ENCODE measurements around the gene LRRK1.
A peak's percentile ranks its signal among the peaks of the same experiment; 100 is the strongest.

The LRRK1 gene

DNA sequence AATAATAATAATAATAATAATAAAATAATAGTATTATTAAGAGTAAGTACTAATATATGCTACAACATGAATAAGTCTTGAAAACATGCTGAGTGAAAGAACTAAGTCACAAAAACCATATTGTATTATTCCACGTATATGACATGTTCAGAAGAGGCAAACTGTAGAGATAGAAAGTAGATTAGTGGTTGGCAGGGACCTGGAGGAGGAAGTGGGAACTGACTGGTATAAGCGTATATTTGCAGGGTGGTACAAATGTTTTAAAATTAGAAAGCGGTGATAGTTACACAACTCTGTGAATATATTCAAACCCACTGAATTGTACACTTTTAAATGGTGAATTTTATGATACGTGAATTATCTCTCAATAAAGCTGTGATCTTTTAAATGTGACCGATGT, 32.8 kb downstream of the LRRK1 start:
- ChIA-PET POLR2A (no interaction called here), CTCF (no interaction called here)
- peak in 1 of 3 donors; percentile 30 for DNase-seq
- Histone ChIP-seq H3K27ac (ENCODE audit: insufficient read depth in 1 of 2, low read depth in 1 of 2, low read length in 2 of 2, poor library complexity in 1 of 2, severe bottlenecking in 2 of 2) (no peak overlapping the region), H3K27me3 (replicated peaks in 2 of 5; ENCODE audit: control insufficient read depth in 4 of 5, insufficient read depth in 5 of 5, low read length in 4 of 5) (no peaks in the 10 kb centered on the region), H3K9me3 (ENCODE audit: control extremely low read depth in 1 of 5, control insufficient read depth in 4 of 5, insufficient read depth in 2 of 5, low read depth in 1 of 5, low read length in 4 of 5) (peaks cover 0 to 2% (median 0%) of the 10 kb centered on the region in 5 experiments), H3K4me3 (ENCODE audit: control insufficient read depth in 1 of 7, extremely low read depth in 1 of 7, insufficient read depth in 4 of 7, low read depth in 2 of 7, low read length in 6 of 7) (no peak overlapping the region), H3K4me1 (ENCODE audit: control extremely low read depth in 1 of 4, control insufficient read depth in 4 of 4, insufficient read depth in 4 of 4, low read length in 3 of 4) (peaks cover 0 to 4% (median 0%) of the 10 kb centered on the region in 4 experiments), H3K36me3 (ENCODE audit: control insufficient read depth in 4 of 4, insufficient read depth in 4 of 4, low read length in 3 of 4) (no peaks in the 10 kb centered on the region)
- WGBS (ENCODE audit: insufficient coverage), result 100% methylated on average over 1 of the region's 5 CpGs

DNA sequence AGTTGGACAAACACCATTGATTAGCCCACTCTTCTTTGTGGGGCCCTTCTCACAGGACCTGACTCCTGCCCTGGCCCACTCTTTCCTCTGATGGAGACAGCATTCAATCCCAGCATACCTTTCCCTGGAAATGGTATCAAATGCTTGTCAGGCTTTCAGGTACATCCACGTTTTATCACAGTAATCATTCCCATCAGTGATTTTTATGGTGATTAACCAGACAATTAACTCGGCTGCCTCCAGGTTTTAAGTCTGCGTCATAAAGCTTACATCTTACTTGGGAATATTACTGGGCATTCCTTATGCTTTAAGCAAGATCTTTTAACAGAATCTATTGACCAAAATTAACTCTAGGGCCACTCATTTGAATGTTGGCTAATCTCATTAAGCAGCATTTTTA, 33.4 kb downstream of the LRRK1 start:
- POLR2A ChIA-PET, result no interaction called here
- WGBS (ENCODE audit: insufficient coverage), result 90% methylated on average over 2 of the region's 3 CpGs
- Histone ChIP-seq H3K4me1 (ENCODE audit: control extremely low read depth in 1 of 4, control insufficient read depth in 4 of 4, insufficient read depth in 4 of 4, low read length in 3 of 4) (peaks cover 0 to 4% (median 0%) of the 10 kb centered on the region in 4 experiments), H3K9me3 (ENCODE audit: control extremely low read depth in 1 of 5, control insufficient read depth in 4 of 5, insufficient read depth in 2 of 5, low read depth in 1 of 5, low read length in 4 of 5) (peaks cover 0 to 2% (median 0%) of the 10 kb centered on the region in 5 experiments), H3K27ac (ENCODE audit: insufficient read depth in 1 of 2, low read depth in 1 of 2, low read length in 2 of 2, poor library complexity in 1 of 2, severe bottlenecking in 2 of 2) (no peak overlapping the region), H3K36me3 (ENCODE audit: control insufficient read depth in 4 of 4, insufficient read depth in 4 of 4, low read length in 3 of 4) (no peaks in the 10 kb centered on the region), H3K4me3 (ENCODE audit: control insufficient read depth in 1 of 7, extremely low read depth in 1 of 7, insufficient read depth in 4 of 7, low read depth in 2 of 7, low read length in 6 of 7) (no peak overlapping the region), H3K27me3 (replicated peaks in 2 of 5; ENCODE audit: control insufficient read depth in 4 of 5, insufficient read depth in 5 of 5, low read length in 4 of 5) (no peaks in the 10 kb centered on the region)
- DNase-seq, result no peak
- CTCF ChIA-PET, result no interaction called here

DNA sequence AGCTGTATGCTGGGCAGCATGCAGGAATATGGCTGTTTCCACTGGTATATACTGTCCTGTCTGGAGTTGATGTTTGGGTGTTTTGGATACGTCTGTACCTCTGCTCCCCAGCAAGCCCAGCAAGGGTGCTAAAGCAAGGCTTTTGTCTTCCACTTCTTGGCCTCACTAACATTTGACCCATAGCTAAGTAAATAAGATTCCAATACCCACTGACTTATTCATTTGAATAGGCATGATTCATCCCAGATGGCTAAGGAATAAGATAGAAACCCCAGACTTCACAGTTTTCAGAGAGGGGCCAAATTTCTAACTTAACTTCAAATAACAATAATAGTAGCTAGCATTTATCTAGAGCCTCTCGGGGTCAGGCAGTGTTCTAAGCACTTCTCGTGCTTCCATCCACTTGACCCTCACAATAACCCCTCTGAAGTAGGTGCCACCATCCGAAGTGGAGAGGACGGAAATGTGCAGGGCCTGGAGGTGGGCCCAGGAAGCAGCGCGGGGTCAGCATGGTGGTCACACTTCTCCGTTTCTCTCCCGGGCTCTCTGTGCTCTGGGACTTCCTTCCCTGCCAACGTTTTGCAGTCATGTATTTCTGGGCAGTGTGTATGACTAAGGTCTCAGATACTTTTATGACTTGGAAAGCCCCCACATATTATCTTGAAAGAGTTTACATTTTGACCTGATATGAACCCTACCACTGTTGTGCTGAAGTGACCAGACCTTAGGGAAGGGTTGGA, 39.3 kb downstream of the LRRK1 start:
- WGBS (ENCODE audit: insufficient coverage), result 47% methylated on average over 8 of the region's 10 CpGs
- CTCF ChIA-PET, result interaction anchor here (1.3 to 1.8 kb wide), 3 partner anchors 25 to 40 kb away, joined by 3 to 6 read pairs (median 5); partner anchors contain the start of gene LRRK1

DNA sequence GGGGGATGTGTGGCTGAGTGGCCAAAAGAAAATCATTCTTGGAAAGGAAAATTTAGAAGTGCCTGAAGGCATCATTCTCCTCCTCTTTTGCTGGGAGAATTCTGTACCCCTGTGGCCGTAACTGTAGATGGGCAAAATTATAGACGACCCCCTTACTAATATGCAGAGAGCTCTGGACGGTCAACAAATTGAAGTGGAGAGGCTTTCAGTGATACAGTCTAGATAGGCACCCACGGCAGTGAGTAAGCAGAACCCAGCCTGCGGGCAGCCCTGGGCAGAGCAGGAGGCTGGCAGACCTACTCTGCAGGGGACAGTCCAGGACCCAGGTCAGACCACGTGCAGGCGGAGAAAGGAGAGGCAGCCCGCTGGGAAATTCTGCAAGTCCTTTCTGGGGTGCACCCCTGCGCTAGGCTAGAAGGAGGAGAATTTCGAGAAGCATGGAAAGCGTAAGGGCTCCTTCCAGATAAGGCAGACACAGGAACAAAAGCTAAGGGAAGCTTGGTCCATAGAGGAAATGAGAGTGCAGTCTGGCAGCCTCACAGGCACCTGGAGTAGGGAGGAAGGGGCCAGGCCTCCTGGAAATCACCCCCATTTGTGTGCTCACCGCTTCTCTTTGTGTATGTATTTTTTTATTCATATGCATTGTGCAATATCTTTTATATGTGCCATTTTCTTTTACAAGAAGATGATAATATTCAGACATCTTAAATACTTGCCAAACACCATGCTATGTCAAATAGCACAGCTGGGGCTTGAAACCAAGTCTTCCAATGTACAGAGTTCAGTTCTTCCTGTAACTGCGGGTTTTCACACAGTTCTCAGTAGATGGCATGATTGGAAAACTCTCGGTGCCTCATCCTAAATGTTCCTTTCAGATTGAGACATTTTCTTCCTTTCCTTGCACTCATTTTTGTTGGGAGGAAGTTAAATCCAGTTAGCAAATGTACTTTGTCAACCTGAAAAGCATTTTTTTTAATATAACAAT, 40.2 kb downstream of the LRRK1 start:
- H3K36me3 ChIP-seq (ENCODE audit: control insufficient read depth in 4 of 4, insufficient read depth in 4 of 4, low read length in 3 of 4), result peaks cover 0 to 8% (median 3%) of the 10 kb centered on the region in 4 experiments
- DNase-seq, result peak in 2 of 3 donors; percentile 61 to 67
- peaks cover 0 to 1% (median 0%) of the 10 kb centered on the region in 5 experiments for H3K9me3 ChIP-seq (ENCODE audit: control extremely low read depth in 1 of 5, control insufficient read depth in 4 of 5, insufficient read depth in 2 of 5, low read depth in 1 of 5, low read length in 4 of 5)
- ChIA-PET CTCF (interaction anchor here (1.3 to 1.8 kb wide), 3 partner anchors 24 to 41 kb away, joined by 3 to 6 read pairs (median 5); partner anchors contain the start of gene LRRK1), POLR2A (no interaction called here)
- peaks cover 0 to 22% (median 15%) of the 10 kb centered on the region in 4 experiments for H3K4me1 ChIP-seq (ENCODE audit: control extremely low read depth in 1 of 4, control insufficient read depth in 4 of 4, insufficient read depth in 4 of 4, low read length in 3 of 4)
- no peak overlapping the region for H3K27ac ChIP-seq (ENCODE audit: insufficient read depth in 1 of 2, low read depth in 1 of 2, low read length in 2 of 2, poor library complexity in 1 of 2, severe bottlenecking in 2 of 2)
- 35% methylated on average over 12 of the region's 14 CpGs for WGBS (ENCODE audit: insufficient coverage)
- no peaks in the 10 kb centered on the region for H3K27me3 ChIP-seq (replicated peaks in 2 of 5; ENCODE audit: control insufficient read depth in 4 of 5, insufficient read depth in 5 of 5, low read length in 4 of 5)
- peak overlapping the region in 4 of 7 experiments; percentile 3 to 57 (median 26) for H3K4me3 ChIP-seq (ENCODE audit: control insufficient read depth in 1 of 7, extremely low read depth in 1 of 7, insufficient read depth in 4 of 7, low read depth in 2 of 7, low read length in 6 of 7)

More for the DNA sequence above, 39.3 kb downstream of the LRRK1 start:
- H3K27me3 ChIP-seq (replicated peaks in 2 of 5; ENCODE audit: control insufficient read depth in 4 of 5, insufficient read depth in 5 of 5, low read length in 4 of 5), result no peaks in the 10 kb centered on the region
- no peak overlapping the region for H3K27ac ChIP-seq (ENCODE audit: insufficient read depth in 1 of 2, low read depth in 1 of 2, low read length in 2 of 2, poor library complexity in 1 of 2, severe bottlenecking in 2 of 2)
- H3K4me3 ChIP-seq (ENCODE audit: control insufficient read depth in 1 of 7, extremely low read depth in 1 of 7, insufficient read depth in 4 of 7, low read depth in 2 of 7, low read length in 6 of 7), result peak overlapping the region in 1 of 7 experiments; percentile 38
- peaks cover 0 to 1% (median 0%) of the 10 kb centered on the region in 5 experiments for H3K9me3 ChIP-seq (ENCODE audit: control extremely low read depth in 1 of 5, control insufficient read depth in 4 of 5, insufficient read depth in 2 of 5, low read depth in 1 of 5, low read length in 4 of 5)
- peak in 2 of 3 donors; percentile 60 to 66 for DNase-seq
- peaks cover 0 to 22% (median 15%) of the 10 kb centered on the region in 4 experiments for H3K4me1 ChIP-seq (ENCODE audit: control extremely low read depth in 1 of 4, control insufficient read depth in 4 of 4, insufficient read depth in 4 of 4, low read length in 3 of 4)
- POLR2A ChIA-PET, result no interaction called here
- H3K36me3 ChIP-seq (ENCODE audit: control insufficient read depth in 4 of 4, insufficient read depth in 4 of 4, low read length in 3 of 4), result peaks cover 0 to 2% (median 0%) of the 10 kb centered on the region in 4 experiments

DNA sequence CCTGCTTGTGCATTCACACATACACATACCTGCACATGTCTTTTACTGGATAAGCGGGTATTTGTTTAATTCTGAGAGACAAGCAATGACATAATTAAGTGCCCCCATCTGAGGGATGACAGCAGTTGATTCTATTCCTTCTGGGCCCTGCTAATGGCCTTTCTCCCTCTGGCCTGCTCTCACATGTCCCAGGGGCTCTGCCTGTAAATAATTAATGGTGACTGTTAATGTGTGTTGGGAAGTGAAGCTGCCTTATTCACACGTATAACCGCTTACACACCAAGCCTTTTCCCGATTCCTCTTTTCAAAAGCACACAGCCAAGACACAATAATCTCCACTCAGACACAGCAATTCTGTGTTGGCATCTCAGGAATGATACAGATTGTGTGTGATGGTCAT, 47.8 kb downstream of the LRRK1 start:
- H3K36me3 ChIP-seq (ENCODE audit: control insufficient read depth in 4 of 4, insufficient read depth in 4 of 4, low read length in 3 of 4), result peaks cover 0 to 10% (median 6%) of the 10 kb centered on the region in 4 experiments
- CTCF ChIA-PET, result interaction anchor here (0.9 kb wide), 1 partner anchor 16 kb away, joined by 3 read pairs; no protein-coding TSS in a partner anchor

DNA sequence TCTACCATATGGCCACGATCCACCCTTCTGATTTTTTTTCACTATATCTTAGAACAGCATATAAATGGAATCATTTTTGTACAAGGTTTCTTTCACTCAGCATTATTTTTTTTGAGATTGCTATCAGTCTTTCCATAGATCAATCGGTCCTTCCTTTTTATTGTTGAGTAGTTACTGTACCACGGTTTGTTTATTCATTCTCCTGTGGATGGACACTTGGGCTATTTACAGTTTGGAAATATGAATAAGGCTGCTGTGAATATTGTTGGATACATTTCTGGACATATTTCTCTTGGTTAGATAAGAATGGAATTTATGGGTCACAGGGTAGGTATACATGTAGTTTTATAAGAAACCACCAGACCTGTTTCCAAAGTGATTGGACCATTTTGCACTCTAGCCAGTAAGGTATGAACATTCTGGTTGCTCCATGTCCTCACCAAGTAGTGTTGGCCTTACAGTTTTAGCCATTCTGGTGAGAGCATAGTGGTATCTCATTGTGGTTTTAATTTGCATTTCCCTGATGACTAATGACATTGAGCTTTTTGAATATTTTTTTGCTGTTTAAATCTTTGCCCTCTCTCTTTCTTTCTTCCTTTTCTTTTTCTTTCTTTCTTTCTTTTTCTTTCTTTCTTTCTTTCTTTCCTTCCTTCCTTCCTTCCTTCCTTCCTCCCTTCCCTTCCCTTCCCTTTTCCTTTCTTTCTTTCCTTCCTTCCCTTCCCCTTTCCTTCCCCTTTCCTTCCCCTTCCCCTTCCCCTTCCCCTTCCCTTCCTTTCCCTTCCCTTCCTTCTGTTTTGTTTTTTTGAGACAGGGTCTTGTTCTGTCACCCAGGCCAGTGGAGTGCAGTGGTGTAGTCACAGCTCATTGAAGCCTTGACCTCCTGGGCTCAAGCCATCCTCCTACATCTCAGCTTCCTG, 49.2 kb downstream of the LRRK1 start:
- Histone ChIP-seq H3K27ac (ENCODE audit: insufficient read depth in 1 of 2, low read depth in 1 of 2, low read length in 2 of 2, poor library complexity in 1 of 2, severe bottlenecking in 2 of 2) (no peak overlapping the region), H3K4me1 (ENCODE audit: control extremely low read depth in 1 of 4, control insufficient read depth in 4 of 4, insufficient read depth in 4 of 4, low read length in 3 of 4) (peaks cover 0 to 6% (median 4%) of the 10 kb centered on the region in 4 experiments), H3K36me3 (ENCODE audit: control insufficient read depth in 4 of 4, insufficient read depth in 4 of 4, low read length in 3 of 4) (peaks cover 0 to 10% (median 6%) of the 10 kb centered on the region in 4 experiments), H3K9me3 (ENCODE audit: control extremely low read depth in 1 of 5, control insufficient read depth in 4 of 5, insufficient read depth in 2 of 5, low read depth in 1 of 5, low read length in 4 of 5) (no peaks in the 10 kb centered on the region), H3K4me3 (ENCODE audit: control insufficient read depth in 1 of 7, extremely low read depth in 1 of 7, insufficient read depth in 4 of 7, low read depth in 2 of 7, low read length in 6 of 7) (no peak overlapping the region), H3K27me3 (replicated peaks in 2 of 5; ENCODE audit: control insufficient read depth in 4 of 5, insufficient read depth in 5 of 5, low read length in 4 of 5) (peaks cover 0 to 20% (median 9%) of the 10 kb centered on the region in 5 experiments)
- POLR2A ChIA-PET, result no interaction called here
- CTCF ChIA-PET, result interaction anchor here (1.5 kb wide), 1 partner anchor 31 kb away, joined by 3 read pairs; no protein-coding TSS in a partner anchor
- DNase-seq, result peak in 2 of 3 donors; percentile 27 to 28
- 92% methylated on average over 2 of the region's 3 CpGs for WGBS (ENCODE audit: insufficient coverage)

More for the DNA sequence above, 47.8 kb downstream of the LRRK1 start:
- H3K9me3 ChIP-seq (ENCODE audit: control extremely low read depth in 1 of 5, control insufficient read depth in 4 of 5, insufficient read depth in 2 of 5, low read depth in 1 of 5, low read length in 4 of 5), result no peaks in the 10 kb centered on the region
- peaks cover 0 to 10% (median 3%) of the 10 kb centered on the region in 5 experiments for H3K27me3 ChIP-seq (replicated peaks in 2 of 5; ENCODE audit: control insufficient read depth in 4 of 5, insufficient read depth in 5 of 5, low read length in 4 of 5)
- H3K4me1 ChIP-seq (ENCODE audit: control extremely low read depth in 1 of 4, control insufficient read depth in 4 of 4, insufficient read depth in 4 of 4, low read length in 3 of 4), result peaks cover 0 to 2% (median 0%) of the 10 kb centered on the region in 4 experiments
- no peak for DNase-seq
- WGBS (ENCODE audit: insufficient coverage), result no CpG with 5 or more reads among the region's 4 CpGs
- H3K27ac ChIP-seq (ENCODE audit: insufficient read depth in 1 of 2, low read depth in 1 of 2, low read length in 2 of 2, poor library complexity in 1 of 2, severe bottlenecking in 2 of 2), result no peak overlapping the region
- POLR2A ChIA-PET, result no interaction called here
- no peak overlapping the region for H3K4me3 ChIP-seq (ENCODE audit: control insufficient read depth in 1 of 7, extremely low read depth in 1 of 7, insufficient read depth in 4 of 7, low read depth in 2 of 7, low read length in 6 of 7)
